ENCODE measurements around the gene MAPK1.

- TF ChIP-seq, protein P1, sequence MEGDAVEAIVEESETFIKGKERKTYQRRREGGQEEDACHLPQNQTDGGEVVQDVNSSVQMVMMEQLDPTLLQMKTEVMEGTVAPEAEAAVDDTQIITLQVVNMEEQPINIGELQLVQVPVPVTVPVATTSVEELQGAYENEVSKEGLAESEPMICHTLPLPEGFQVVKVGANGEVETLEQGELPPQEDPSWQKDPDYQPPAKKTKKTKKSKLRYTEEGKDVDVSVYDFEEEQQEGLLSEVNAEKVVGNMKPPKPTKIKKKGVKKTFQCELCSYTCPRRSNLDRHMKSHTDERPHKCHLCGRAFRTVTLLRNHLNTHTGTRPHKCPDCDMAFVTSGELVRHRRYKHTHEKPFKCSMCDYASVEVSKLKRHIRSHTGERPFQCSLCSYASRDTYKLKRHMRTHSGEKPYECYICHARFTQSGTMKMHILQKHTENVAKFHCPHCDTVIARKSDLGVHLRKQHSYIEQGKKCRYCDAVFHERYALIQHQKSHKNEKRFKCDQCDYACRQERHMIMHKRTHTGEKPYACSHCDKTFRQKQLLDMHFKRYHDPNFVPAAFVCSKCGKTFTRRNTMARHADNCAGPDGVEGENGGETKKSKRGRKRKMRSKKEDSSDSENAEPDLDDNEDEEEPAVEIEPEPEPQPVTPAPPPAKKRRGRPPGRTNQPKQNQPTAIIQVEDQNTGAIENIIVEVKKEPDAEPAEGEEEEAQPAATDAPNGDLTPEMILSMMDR (IDR thresholded peaks at IDR 0.05): no peak
- TF ChIP-seq SIN3A (IDR thresholded peaks at IDR 0.05; ENCODE audit: borderline replicate concordance, insufficient read depth, low read depth, low read length) (no peak), POLR2AphosphoS5 (IDR thresholded peaks at IDR 0.05; ENCODE audit: low read depth, low read length) (no peak; the same call in 1 of the 2 replicates)
- TF ChIP-seq, protein P2, sequence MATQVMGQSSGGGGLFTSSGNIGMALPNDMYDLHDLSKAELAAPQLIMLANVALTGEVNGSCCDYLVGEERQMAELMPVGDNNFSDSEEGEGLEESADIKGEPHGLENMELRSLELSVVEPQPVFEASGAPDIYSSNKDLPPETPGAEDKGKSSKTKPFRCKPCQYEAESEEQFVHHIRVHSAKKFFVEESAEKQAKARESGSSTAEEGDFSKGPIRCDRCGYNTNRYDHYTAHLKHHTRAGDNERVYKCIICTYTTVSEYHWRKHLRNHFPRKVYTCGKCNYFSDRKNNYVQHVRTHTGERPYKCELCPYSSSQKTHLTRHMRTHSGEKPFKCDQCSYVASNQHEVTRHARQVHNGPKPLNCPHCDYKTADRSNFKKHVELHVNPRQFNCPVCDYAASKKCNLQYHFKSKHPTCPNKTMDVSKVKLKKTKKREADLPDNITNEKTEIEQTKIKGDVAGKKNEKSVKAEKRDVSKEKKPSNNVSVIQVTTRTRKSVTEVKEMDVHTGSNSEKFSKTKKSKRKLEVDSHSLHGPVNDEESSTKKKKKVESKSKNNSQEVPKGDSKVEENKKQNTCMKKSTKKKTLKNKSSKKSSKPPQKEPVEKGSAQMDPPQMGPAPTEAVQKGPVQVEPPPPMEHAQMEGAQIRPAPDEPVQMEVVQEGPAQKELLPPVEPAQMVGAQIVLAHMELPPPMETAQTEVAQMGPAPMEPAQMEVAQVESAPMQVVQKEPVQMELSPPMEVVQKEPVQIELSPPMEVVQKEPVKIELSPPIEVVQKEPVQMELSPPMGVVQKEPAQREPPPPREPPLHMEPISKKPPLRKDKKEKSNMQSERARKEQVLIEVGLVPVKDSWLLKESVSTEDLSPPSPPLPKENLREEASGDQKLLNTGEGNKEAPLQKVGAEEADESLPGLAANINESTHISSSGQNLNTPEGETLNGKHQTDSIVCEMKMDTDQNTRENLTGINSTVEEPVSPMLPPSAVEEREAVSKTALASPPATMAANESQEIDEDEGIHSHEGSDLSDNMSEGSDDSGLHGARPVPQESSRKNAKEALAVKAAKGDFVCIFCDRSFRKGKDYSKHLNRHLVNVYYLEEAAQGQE (IDR thresholded peaks at IDR 0.05; ENCODE audit: insufficient read depth in 1 of 2, low read depth in 2 of 2, low read length in 1 of 2): no peak
Measured at GRCh38 chr22:21758091-21758864, 109.2 kb downstream of the MAPK1 start.
